Measurements from ENCODE around the gene DGKQ.

Gene DGKQ

GRCh38 chr4:909131-909571 lies 64.2 kb downstream of the DGKQ start:
- Histone ChIP-seq H3K36me3 (peaks cover 88% of the 10 kb centered on the region), H3K9me3 (no peaks in the 10 kb centered on the region), H3K4me1 (ENCODE audit: control insufficient read depth in 1 of 2, insufficient read depth in 1 of 2, low read depth in 1 of 2, low read length in 1 of 2) (no peaks in the 10 kb centered on the region), H3K4me3 (ENCODE audit: low read depth in 1 of 2, low read length in 1 of 2) (no peak overlapping the region), H3K27me3 (no peaks in the 10 kb centered on the region), H3K27ac (no peak overlapping the region)
- TF ChIP-seq, protein P1, sequence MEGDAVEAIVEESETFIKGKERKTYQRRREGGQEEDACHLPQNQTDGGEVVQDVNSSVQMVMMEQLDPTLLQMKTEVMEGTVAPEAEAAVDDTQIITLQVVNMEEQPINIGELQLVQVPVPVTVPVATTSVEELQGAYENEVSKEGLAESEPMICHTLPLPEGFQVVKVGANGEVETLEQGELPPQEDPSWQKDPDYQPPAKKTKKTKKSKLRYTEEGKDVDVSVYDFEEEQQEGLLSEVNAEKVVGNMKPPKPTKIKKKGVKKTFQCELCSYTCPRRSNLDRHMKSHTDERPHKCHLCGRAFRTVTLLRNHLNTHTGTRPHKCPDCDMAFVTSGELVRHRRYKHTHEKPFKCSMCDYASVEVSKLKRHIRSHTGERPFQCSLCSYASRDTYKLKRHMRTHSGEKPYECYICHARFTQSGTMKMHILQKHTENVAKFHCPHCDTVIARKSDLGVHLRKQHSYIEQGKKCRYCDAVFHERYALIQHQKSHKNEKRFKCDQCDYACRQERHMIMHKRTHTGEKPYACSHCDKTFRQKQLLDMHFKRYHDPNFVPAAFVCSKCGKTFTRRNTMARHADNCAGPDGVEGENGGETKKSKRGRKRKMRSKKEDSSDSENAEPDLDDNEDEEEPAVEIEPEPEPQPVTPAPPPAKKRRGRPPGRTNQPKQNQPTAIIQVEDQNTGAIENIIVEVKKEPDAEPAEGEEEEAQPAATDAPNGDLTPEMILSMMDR (IDR thresholded peaks at IDR 0.05) = no peak

Data from neutrophil (primary cell).